ENCODE measurements around the gene IGSF8. TPM values are rescaled to one million over a fixed set of nuclear protein-coding genes. Genes with fewer than 3 reads are reported as not detected.
A peak's percentile ranks its signal among the peaks of the same experiment; 100 is the strongest.

IGSF8 gene
- total RNA-seq, 1 donor from 2014 or later = 17.2 TPM

DNA sequence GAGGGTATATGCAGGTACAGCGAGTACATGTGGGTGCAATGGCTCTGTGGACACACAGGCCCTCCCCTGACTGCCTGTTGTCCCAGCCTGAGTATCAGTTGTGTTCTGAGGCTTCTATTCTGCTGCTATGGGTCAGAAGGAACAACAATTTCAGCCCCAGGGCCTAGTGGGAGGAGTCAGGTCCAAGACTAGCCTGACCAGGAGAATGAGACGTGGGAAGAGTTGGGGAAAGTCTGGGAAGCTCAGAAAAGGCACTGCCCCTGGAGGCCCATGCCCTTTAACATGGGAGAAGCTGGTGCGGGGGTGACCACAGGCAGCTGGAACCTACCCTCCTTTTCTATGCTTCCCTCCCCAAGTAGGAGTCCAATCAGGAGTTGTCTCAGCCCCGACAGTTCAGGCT is 7.7 kb downstream of the IGSF8 start:
- H3K9me3 Mint-ChIP-seq (ENCODE audit: unreplicated experiment) = no peaks in the 10 kb centered on the region
- TF ChIP-seq, protein P1, sequence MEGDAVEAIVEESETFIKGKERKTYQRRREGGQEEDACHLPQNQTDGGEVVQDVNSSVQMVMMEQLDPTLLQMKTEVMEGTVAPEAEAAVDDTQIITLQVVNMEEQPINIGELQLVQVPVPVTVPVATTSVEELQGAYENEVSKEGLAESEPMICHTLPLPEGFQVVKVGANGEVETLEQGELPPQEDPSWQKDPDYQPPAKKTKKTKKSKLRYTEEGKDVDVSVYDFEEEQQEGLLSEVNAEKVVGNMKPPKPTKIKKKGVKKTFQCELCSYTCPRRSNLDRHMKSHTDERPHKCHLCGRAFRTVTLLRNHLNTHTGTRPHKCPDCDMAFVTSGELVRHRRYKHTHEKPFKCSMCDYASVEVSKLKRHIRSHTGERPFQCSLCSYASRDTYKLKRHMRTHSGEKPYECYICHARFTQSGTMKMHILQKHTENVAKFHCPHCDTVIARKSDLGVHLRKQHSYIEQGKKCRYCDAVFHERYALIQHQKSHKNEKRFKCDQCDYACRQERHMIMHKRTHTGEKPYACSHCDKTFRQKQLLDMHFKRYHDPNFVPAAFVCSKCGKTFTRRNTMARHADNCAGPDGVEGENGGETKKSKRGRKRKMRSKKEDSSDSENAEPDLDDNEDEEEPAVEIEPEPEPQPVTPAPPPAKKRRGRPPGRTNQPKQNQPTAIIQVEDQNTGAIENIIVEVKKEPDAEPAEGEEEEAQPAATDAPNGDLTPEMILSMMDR (IDR thresholded peaks at IDR 0.05; ENCODE audit: unreplicated experiment) = no peak
- peaks cover 10% of the 10 kb centered on the region for H3K27me3 Mint-ChIP-seq (ENCODE audit: unreplicated experiment)
- no peak for DNase-seq (ENCODE audit: low spot score)
- H3K27ac Mint-ChIP-seq (ENCODE audit: unreplicated experiment) = no peak overlapping the region
- H3K4me3 Mint-ChIP-seq (ENCODE audit: unreplicated experiment) = no peak overlapping the region
- peaks cover 3% of the 10 kb centered on the region for H3K36me3 Mint-ChIP-seq (ENCODE audit: low read depth, unreplicated experiment)
- peaks cover 4% of the 10 kb centered on the region for H3K4me1 Mint-ChIP-seq (ENCODE audit: unreplicated experiment)

DNA sequence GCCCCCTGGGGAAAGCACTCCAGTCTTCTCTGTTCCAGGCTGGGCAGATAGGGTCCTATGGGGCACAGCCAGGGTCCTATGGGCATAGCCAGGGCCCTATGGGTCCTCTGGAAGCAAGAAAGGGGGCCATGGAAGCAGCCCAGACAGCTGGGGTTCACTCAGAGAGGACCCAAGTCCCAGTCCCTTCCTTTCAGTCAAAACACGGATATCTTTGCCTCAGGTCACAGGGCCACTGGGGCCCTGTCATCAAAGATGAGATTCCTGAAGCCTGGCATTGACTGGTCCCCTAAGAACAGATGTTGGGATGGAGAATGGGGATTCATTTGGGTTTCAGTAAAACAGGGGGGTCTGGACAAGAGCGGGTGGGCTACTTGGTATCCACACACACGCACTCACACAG is 8.5 kb downstream of the IGSF8 start:
- Mint-ChIP-seq H3K9me3 (ENCODE audit: unreplicated experiment) (no peaks in the 10 kb centered on the region), H3K36me3 (ENCODE audit: low read depth, unreplicated experiment) (peaks cover 3% of the 10 kb centered on the region), H3K4me3 (ENCODE audit: unreplicated experiment) (no peak overlapping the region), H3K4me1 (ENCODE audit: unreplicated experiment) (peaks cover 3% of the 10 kb centered on the region), H3K27ac (ENCODE audit: unreplicated experiment) (no peak overlapping the region), H3K27me3 (ENCODE audit: unreplicated experiment) (peaks cover 14% of the 10 kb centered on the region)
- no peak for DNase-seq (ENCODE audit: low spot score)
- TF ChIP-seq, protein P1 (IDR thresholded peaks at IDR 0.05; ENCODE audit: unreplicated experiment) = no peak

DNA sequence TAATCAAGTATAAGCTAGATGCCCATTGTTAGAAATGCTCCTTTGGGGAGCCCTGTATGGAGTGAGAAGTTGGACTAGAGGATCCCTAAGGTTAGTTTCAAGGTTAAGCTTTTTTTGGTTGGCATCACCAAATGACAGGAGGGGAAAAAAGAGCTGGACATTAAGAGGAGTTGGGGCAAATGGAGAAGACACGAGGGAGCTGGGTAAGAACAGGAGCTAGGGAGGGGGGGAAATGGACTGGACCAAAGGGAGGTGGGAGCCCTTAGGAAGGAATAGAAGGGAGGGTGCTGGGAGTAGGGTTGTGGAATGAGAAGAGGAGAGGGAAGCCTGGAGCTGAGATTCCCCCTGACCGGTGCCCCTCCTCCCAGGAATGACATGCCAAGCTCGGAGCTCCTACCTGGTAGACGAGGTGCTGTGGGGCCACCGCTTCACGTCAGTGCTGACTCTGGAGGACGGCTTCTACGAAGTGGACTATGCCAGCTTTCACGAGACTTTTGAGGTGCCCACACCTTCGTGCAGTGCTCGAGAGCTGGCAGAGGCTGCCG is 11.2 kb downstream of the IGSF8 start:
- TF ChIP-seq, protein P1 (IDR thresholded peaks at IDR 0.05; ENCODE audit: unreplicated experiment) = no peak
- H3K4me3 Mint-ChIP-seq (ENCODE audit: unreplicated experiment) = no peak overlapping the region
- H3K9me3 Mint-ChIP-seq (ENCODE audit: unreplicated experiment) = no peaks in the 10 kb centered on the region
- H3K27ac Mint-ChIP-seq (ENCODE audit: unreplicated experiment) = no peak overlapping the region
- peaks cover 3% of the 10 kb centered on the region for H3K36me3 Mint-ChIP-seq (ENCODE audit: low read depth, unreplicated experiment)
- peaks cover 10% of the 10 kb centered on the region for H3K4me1 Mint-ChIP-seq (ENCODE audit: unreplicated experiment)
- peaks cover 22% of the 10 kb centered on the region for H3K27me3 Mint-ChIP-seq (ENCODE audit: unreplicated experiment)
- no peak for DNase-seq (ENCODE audit: low spot score)

DNA sequence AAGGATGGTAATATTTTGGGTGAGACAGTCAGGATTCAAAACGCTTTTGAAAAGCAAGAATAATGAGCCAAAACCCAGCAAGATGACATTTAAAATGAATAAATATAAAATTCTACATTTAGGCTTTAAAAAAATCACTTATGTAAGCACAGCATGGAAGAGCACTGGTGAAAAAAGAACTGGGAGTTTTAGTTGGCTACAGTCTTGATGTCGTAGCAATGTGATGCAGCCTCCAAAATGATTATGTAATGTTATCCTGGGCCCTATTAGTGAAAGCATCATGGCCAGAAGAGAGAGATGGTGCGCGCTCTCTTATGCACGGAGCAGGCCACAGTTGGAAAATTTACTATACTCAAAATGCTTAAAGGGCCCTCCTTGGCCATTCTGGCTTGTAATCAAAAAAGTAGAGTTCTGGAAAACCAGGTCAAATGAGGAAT is 11.9 kb downstream of the IGSF8 start:
- Mint-ChIP-seq H3K4me1 (ENCODE audit: unreplicated experiment) (peaks cover 17% of the 10 kb centered on the region), H3K4me3 (ENCODE audit: unreplicated experiment) (no peak overlapping the region), H3K27ac (ENCODE audit: unreplicated experiment) (no peak overlapping the region), H3K9me3 (ENCODE audit: unreplicated experiment) (no peaks in the 10 kb centered on the region), H3K36me3 (ENCODE audit: low read depth, unreplicated experiment) (no peaks in the 10 kb centered on the region), H3K27me3 (ENCODE audit: unreplicated experiment) (peaks cover 26% of the 10 kb centered on the region)
- DNase-seq (ENCODE audit: low spot score) = no peak
- TF ChIP-seq, protein P1 (IDR thresholded peaks at IDR 0.05; ENCODE audit: unreplicated experiment) = no peak

DNA sequence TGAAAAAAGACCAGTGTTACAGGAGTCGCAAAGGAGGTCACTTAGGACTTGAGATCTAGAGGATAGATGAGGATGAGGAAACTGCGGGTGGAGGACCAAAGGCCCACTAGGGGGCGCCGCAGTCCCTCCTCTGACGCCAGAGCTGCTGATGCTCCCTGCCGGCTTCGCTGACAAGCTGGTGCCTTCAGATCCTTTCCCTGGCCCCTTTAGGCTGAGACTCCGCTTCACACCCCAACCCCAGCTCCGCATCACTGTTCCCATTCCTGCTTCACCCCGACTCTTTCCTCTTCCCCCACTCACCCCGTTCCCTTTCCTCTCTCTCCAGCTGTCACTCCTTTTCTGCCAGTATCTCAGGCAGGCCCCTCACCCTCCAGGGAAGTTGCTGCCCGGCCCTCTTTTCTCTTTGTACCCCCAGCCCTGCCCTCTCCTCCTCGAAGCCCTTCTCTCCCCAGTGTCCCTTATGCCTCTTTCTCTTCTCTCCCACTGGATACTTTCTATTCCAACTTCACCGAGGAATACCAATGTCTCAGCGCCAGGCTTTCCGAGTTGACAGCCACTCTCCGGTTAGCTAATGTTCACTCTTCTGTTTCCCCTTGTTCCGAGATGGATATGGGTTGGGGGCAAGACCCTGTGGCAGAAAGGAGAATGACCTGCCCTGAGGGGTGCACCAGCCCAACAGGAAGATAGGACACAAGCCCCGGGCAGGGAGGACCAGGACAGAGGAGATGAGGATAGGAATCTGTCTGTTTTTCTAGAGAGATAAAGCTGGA is 12.5 kb downstream of the IGSF8 start:
- H3K36me3 Mint-ChIP-seq (ENCODE audit: low read depth, unreplicated experiment) = no peaks in the 10 kb centered on the region
- peaks cover 30% of the 10 kb centered on the region for H3K27me3 Mint-ChIP-seq (ENCODE audit: unreplicated experiment)
- no peak overlapping the region for H3K27ac Mint-ChIP-seq (ENCODE audit: unreplicated experiment)
- peaks cover 17% of the 10 kb centered on the region for H3K4me1 Mint-ChIP-seq (ENCODE audit: unreplicated experiment)
- no peaks in the 10 kb centered on the region for H3K9me3 Mint-ChIP-seq (ENCODE audit: unreplicated experiment)
- TF ChIP-seq, protein P1 (IDR thresholded peaks at IDR 0.05; ENCODE audit: unreplicated experiment) = peak; percentile 76
- peak; percentile 88 for DNase-seq (ENCODE audit: low spot score)
- H3K4me3 Mint-ChIP-seq (ENCODE audit: unreplicated experiment) = no peak overlapping the region

Data from endothelial cell (in vitro differentiated cells).